HG03439 (cell line): ENCODE data around the gene KRTAP19-6.
"Not testable (repeated sequence)": the region's sequence is repeated elsewhere in the genome, so short reads cannot be mapped to it uniquely, and the experiment has no call there.

ENCODE experiments used
- ATAC-seq: cut with Tn5 transposase; IDR thresholded peaks from one replicate; pipeline ENCODE4 v1.9.1; 2021; ENCODE audit warnings: mild to moderate bottlenecking, moderate library complexity; ENCODE audit not compliant: unreplicated experiment

Gene KRTAP19-6, protein sequence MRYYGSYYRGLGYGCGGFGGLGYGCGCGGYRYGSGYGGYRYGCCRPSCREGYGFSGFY

DNA sequence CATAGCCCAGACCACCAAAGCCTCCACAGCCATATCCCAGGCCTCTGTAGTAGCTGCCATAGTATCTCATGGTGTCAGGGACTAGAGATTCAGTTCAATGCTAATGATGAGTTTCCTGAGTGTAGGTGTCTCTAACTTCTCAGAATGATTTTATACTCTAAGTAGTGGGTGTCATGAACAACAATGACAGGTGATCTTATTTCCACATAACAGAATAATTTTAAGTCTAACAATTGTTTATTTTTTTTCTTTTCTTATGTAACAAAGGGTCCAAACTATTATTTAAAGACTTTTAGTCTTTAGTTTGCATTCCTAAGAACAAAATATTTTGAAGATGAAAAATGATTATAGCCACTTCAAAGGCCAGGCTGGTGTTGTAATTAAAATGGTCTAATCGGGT is at the start of gene KRTAP19-6:
Gene KRTAP19-6 (minus strand): TSS at position 101 of the 400 bp plus-strand sequence. CDS start 31 bp downstream, at position 70.
- ATAC-seq = no peak

DNA sequence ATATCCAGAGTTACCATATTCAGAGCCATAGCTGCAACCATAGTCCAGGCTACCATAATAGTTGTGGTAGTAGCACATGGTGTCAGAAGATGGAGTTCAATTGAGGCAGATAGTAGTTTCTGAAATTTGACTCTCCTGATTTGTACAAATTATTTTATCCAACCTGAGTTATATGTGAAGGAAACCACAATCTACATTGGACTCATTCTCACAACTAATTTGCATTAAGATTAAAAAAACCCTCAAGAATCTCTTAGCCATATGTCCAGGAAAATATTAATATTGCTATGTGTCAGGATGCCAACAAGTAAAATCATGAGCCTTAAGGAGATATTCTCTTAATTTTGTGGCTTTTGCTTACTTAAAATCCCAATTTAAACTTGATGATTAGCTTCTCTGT is 48.6 kb upstream of the KRTAP19-6 start, which contains the start of gene KRTAP22-2:
Gene KRTAP22-2 (minus strand): TSS at position 101 of the 400 bp plus-strand sequence.
- no peak for ATAC-seq

DNA sequence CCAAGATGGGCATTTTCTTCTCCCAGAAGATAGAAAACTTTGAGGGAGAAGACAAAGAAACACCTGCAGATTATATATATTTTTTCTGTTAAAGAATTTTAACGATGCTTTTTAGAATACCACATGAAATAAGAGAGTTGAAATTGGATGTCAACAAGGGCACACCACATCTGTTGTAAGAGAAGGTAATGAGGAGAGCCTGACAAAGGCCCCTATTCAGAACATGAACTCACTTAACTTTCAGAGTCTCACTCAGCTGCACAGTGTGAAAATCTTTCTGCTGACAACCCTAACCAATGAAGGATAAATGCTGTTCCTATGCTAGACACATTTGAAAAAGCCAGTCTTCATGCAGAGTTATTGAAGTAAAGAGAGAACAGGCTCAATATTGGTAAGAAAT is 41.2 kb upstream of the KRTAP19-6 start:
- no peak for ATAC-seq

DNA sequence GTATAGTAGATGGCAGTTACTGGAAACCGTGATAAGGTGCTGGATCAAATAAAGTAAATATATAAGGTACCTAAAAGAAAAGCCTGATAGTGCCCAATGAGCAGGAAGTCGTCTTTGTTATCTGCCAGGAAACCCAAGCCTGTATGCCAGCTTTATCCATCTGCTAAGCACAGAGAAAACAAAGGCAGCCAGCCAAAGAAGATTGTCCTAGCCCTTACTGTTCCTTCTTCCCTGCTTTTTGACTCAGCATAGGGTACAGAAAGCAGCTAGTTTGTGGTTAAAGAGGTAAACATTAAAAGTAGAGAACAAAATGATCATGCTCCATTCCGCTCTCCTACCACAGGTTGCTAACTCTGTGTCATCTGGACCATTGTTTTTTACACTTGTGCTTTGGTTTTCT is 38.5 kb upstream of the KRTAP19-6 start:
- no peak for ATAC-seq

DNA sequence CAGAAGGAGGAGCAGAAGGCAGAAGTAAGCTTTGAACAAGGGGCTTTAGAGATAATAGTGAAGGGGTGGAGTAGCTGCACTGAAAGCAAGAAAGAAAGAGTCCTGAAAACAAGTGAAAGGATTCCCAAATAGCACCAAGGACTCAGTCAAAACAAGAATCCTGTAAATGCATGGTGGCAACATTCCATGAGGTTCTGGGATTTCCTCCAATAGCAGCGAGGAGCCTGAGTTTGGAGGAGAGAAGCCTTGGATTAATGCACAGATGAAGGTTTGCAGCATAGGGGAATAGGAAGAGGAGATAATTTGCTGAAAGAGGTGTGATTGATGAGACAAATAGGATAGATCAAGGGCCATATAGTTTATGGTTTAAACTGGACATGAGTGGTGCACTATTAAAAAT is 37.7 kb upstream of the KRTAP19-6 start:
- ATAC-seq = no peak

DNA sequence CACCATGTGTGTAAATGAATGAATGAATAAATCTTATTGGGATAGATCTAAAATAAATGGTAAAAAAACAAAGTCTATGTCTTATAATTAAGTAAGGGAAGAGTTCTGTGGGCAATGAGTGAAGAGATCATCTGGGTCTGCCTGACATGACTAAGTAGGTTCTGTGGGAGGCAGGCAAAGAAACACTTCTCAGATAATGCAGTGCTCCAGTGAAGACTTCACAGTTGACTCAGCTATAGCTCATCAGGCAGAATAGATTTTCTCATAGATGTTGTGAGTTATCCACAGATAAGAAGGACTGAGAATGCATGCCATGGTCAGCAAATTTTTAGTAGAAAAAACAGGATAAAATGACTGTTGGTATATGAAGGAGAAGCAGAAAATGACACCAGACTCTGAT is 36.1 kb upstream of the KRTAP19-6 start:
- ATAC-seq = no peak

DNA sequence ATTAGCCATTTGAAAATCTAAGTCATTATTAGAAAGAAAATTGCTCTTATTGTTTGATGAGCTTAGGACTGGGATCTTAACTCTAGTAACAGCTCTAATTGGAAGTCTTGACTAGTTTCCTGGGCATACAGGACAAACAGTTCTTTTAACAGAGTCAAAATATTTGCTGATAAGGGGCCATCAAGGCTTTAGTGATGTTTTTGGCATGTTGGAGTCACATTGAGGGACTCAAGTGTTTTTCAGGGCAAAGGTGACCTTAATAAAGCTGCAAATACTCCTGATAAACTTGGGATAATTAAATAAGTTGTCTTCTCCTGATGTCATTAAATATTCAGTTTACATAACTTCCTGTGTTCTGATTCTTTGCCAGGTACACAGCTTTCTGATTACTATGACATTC is 26.0 kb upstream of the KRTAP19-6 start:
- ATAC-seq = no peak

DNA sequence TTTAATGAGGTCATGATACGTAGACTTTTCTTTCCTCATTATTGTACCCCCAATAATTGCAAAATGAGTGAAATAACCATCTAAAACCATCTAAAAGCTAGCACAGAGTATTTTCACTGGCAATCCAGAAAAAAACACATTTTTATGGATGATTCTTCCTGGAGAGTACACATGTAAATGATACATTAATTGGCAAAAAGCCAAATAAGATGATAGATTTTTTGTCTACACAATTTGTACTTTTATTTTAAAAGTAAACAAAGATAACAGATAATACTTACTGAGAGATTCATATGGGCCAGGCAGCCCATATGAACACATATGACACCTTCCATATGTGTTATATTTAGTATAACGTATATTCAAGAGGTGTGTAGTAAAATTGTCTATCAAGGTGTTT is 22.0 kb upstream of the KRTAP19-6 start:
- ATAC-seq = no peak

DNA sequence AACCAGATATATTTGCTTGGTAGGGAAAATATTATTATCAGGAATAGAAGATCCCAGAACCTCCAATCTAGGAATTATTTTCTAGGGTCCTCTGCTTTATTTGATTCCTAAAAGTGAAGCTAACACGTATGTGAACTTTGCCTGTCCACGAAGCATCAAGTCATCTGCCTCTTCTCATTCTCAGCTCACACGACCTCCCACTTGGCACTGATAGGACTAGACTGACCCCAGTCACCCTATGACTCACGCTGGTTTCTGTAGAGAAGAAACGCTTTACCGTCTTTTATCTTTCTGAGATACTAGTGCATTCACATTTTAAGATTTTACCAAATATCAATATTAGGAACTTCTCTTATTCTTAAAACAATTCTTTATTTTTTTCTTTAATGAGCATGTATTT is 21.4 kb upstream of the KRTAP19-6 start:
- ATAC-seq = no peak

DNA sequence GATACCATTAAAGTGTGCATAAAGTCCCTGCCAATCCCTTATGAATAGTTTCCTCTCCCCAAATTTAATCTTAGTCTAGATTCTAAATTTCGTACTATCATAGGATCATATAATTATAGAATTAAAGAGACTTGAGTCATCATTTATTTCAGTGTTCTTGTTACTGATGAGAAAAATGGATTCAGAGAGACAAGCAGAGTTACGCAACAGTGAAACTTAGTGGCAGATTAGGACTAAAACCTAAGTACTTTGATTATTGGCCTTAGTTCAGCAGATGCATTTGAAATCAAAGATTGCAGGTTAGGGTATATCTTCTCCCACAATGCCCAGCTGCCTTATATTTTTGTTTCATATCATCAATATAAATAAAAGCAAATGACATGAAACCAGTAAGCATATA is 20.3 kb upstream of the KRTAP19-6 start:
- no peak for ATAC-seq

DNA sequence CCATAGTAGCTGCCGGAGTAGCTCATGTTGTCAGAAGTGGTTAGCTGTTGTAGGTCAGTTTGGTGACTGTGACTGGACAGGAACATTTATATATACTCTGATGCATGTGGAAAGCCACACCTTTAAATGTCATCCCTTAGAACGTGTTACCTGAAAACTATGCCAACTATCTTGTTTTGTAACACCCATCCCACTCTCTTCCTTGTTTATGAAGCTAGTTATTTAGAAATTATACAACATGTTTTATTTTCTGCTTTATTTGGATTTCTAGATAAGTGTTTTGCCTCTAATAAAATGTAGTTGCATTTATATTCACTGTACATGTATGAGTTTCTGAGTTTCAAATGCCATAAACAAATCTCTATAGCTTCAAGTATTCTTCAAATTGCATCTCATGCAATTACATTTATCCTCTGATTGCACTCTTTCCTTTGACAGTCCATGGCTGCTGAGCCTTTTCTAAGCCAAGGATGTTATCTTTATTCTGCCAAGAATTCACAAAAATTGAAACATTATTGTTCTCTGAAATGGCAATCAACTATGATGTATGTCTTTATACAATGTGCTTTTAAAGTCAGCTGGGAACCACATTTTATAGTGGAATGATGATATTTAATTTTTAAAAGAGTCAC is 19.7 kb upstream of the KRTAP19-6 start, which contains the start of gene KRTAP19-7:
Gene KRTAP19-7 (minus strand): TSS at position 51 of the 632 bp plus-strand sequence. CDS start 25 bp downstream, at position 26.
- ATAC-seq = no peak

DNA sequence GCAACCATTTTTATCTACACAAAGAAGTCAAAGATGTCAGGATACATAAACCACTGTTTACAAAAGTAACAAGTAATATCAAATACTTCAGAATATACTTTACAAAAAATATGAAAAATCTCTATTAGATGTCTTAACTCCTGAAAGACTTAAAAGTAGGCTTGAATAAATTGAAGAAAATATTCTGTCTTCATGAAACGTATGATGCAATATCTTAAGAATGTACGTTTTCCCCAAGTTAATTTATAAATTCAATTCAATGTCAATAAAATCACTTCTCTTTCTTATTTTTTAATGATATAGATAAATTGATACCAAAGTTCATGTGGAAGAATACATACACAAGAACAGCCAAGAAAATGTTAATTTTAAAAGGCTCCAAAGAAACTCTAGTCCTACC is 13.4 kb upstream of the KRTAP19-6 start:
- no peak for ATAC-seq

DNA sequence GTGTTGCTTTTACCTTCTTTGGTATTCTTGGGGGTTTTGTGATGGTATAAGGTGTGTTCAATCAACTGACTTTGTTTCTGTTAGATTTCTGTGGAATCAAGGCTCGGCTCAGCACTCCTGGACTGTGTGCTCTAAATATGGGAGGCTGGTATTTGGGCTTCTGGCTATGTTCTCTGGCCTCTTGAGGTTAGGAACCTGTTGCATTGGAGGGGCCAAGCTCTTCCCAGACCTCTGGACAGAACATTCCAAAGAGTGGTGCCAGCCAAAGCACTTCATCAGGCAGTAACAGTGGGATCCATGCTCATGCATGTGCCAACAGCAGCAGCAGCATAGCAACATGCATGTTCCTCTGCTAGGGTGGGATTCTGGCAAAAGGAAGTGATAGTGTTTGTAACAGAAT is 11.1 kb upstream of the KRTAP19-6 start:
- ATAC-seq = no peak

DNA sequence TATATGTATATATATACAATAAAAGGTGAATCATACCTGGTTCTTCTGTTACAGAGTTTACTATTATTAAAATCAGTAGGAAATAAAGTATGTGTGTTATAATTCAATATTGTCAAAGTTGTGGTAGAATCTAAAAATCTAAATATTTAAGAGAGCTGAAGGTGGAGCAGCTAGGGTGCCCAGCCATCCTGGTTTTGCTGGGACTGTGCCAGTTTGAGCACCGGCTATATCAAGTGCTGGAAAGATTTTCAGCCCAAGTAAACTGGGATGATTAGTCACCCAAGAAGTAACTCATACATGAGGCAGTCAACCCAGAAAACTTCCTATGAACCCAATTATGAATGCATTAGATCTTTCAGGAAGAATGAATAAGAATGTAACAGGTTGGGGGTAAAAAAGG is 22.8 kb downstream of the KRTAP19-6 start:
- ATAC-seq = no peak

DNA sequence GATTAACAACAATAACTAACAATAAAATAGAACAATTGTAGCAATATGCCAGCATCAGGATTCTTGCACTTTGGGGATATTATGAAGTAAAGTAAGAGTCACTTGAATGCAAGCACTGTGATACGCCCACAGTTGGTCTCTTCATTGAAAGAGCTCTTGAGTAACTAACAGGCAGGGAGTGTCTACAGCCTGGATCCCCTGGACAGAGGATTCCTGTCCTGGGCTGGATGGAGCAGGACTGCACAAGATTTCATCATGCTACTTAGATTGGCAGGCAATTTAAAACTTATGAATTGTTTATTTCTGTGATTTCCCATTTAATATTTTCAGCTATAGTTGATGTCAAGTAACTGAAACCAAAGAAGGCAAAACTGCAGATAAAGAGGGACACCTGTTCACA is 26.0 kb downstream of the KRTAP19-6 start:
- no peak for ATAC-seq

DNA sequence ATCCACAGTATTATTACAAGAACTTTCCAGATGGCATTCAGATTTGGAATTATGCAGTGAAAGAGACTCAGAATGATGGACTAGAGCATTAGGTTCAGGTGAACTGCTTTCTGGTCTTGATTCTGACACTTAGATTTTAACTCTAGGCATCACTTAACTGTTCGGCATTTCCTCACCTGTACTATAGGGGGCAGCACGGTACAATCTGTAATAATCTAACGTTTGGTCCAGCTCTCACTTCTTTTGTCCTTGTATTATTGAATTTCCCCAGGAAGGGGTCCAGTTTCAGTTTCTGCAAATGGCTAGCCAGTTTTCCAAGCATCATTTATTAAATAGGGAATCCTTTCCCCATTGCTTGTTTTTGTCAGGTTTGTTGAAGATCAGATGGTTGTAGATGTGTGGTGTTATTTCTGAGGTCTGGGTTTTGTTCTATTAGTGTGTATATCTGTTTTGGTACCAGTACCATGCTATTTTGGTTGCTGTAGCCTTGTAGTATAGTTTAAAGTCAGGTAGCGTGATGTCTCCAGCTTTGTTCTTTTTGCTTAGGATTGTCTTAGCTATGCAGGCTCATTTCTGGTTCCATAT is 36.0 kb downstream of the KRTAP19-6 start:
- not testable (repeated sequence) for ATAC-seq

DNA sequence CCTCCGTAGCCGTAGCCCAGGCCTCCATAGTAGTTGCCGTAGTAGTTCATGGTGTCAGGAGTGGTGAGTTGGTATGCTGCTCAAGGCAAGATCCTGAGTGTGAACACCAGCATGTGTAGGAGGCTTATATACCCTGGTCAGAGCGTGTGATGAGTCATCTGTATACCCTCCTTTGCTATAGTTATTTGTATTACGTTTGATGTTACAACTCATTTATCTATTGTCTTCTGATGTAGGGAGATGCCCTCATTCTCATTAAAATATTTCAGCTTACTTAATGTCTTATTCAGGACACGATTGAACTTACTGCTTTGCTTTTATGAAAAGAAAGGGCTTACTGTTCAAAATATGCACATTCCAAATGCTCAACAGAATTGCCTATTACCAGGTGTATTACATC is 39.6 kb downstream of the KRTAP19-6 start, which contains the start of gene KRTAP19-5:
Gene KRTAP19-5 (minus strand): TSS at position 101 of the 400 bp plus-strand sequence. CDS start 51 bp downstream, at position 50.
- ATAC-seq = no peak

DNA sequence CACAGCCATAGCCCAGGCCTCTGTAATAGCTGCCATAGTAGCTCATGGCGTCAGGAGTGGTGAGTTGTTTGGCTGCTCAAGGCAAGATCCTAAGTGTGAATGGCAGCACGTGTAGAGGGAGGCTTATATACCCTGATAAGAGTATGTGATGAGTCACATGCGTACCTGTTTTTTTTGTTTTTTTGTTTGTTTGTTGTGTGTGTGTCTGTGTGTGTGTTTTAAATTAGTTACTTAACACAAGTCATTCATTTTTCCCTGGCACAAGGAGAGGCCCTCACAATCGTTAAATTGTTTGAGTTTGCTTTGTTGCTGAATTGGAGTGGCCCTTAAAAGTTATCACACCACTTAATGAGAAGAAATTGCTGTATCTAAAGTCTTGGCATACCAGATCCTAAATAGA is 44.6 kb downstream of the KRTAP19-6 start, which contains the start of gene KRTAP19-4:
Gene KRTAP19-4 (minus strand): TSS at position 101 of the 400 bp plus-strand sequence. CDS start 55 bp downstream, at position 46.
- no peak for ATAC-seq

DNA sequence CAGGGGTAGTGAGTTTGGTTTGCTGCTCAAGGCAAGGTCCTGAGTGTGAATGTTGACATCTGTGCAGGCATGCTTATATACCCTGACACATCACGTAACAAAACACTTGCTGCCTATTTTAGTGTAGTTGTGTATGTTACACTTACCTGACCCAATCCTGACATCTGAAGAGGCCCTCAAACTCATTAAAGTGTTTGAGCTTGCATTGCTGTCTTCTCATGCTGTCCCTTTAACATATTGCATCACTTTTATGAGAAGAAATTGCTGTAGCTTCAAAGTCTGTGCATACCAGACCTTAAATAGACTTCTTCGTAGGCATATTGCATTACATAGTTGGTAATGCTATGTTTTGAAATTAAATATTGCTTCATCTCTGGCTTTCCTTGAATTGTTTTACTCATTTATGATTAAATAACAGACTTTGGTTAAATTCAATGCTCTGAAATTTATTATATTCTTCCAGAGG is 49.7 kb downstream of the KRTAP19-6 start, which contains the start of gene KRTAP19-3:
Gene KRTAP19-3 (minus strand): TSS at position 51 of the 466 bp plus-strand sequence. CDS start 56 bp downstream, outside the sequence.
- ATAC-seq = no peak
